NCI-H1417 treated with DMSO at 0.1 percent for 48 hours (cell line): Measurements from ENCODE around the gene PAPOLA.
A peak's percentile ranks its signal among the peaks of the same experiment; 100 is the strongest.

Source experiments
- DNase-seq: peaks from one replicate; lab custom pipeline; 2025; lab: John Stamatoyannopoulos, UW

Gene PAPOLA

DNA sequence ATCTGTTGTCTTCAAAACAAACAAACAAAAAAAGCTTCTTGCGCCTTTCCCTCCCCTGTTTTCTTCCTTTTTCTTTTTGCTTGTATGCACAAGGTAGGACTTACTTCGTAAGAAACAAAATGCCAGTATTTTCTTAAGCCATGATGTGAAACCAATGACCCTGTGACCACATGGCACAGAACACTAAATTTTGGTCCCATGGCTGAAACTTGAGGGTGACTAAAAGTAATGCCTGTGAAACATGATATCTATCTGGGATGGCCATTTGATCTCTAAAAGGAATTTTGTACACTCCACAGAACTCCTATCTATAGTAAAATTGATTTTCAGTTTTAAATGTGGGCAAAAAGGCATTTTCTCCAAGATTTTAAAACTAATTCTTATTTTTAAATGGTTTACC lies 63.6 kb downstream of the PAPOLA start:
- no peak for DNase-seq

DNA sequence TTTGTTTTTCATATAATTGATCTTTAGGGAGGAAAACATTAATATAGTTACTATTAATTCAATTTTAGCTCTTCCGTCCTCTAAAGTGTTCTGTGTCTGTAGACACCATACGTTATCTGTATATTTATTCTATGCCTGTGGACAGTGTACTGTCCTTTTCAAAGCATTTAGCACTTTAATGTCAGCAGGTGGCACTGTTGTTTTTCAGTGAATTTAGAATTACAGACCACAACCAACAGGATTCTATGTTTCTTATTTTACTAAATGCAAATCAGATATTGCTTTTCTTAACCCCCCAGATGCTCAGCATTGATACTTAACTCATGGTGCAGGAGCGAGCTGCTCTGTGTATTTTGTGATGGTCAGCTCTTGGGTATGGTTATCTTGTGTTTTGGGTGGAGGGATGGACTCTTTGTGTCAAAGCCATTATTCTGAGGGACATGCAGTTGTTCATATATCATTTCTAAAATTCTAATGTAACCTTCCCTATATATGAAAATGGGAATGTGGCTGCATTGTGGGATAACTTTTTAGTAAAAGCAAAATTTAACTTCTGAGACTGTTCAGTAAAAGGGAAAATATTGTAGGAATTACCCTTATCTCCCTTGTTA lies 65.2 kb downstream of the PAPOLA start:
- peak; percentile 10 for DNase-seq

DNA sequence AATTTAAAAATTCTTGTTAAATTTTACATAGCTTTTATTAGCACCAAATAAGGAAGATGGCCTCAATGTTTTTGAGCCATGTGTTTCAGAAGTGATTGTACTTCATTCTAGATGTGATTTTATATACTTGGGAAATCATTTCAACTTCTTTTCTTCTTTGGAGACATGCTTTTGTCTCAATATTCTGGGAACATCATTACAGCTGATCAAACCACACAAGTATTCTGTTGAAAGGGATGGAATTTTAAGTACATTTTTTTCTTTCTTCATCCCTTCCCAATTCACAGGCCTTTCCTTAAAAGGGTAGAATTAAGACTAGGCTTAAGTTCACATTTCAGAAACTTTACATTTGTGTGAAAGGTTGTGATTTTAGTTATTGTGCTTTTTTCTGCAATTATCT lies 66.4 kb downstream of the PAPOLA start:
- no peak for DNase-seq

DNA sequence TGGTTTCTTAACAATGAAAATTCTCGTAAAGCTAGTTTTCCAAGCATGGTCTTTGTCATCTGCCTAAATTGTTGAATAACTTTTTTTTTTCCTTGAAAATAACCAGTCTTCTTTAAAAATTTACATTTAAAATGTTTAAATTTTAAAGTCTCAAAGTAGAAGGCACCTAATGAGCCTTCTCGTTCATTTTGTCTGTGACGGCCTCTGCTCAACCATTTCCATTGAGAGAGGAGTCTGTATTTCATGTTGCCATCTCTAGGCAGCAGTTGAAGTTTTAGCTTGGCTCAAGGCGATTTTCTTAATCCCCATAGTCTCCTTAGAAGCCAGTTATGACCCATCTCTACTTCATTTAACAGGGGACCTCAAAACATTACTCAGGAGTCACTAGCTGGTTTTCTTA lies 69.1 kb downstream of the PAPOLA start:
- DNase-seq: no peak

DNA sequence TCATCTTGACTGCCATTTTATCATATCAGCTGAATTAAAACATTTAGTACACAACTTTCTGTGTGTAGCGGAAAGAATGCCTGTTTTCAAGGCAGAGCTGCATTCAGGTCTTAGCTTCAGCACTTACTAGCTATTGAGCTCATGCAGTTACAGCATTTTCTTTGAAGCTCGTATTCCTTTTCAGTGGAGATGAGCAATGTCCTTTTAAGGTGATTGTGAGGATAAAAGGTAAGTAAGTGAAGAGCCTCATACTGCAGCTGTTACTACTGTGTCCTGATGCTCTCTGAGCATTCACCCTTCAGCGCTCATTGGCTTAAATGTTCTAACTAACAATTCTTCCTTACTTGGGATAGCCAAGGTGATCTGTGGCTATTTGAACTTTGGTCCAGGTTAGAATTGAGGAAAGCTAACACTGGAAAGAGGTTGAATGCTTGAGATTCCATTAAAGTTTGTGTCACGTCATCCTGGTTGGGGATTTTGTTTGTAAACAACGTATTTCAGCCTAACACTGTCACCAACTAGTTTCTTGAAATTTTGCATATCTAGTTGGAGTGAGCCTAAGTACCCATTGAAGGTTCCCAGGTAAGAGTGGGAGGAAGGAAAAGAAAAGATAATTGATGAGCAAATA lies 71.4 kb downstream of the PAPOLA start:
- no peak for DNase-seq

DNA sequence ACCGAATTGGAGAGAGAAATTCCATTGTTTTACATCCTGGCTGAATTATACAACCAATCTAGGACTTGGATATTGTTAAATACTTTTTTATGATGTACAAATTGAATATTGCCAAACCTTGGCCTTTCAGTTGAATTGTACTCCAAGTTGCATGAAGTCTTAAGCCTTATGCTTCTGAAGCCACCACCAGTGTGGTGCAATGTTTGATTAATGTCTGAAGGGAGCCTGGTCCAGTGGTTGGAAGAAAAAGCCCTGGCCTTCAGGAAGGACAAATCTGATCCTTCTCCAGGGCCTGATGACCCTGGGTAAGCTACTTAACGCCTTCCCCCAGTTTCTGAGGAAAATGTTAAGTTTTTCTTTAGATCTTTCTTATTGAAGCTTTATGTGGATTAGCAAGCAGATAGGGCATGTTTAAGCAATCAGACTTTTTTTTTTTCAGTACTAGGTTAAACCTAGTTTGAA lies 72.0 kb downstream of the PAPOLA start:
- no peak for DNase-seq

DNA sequence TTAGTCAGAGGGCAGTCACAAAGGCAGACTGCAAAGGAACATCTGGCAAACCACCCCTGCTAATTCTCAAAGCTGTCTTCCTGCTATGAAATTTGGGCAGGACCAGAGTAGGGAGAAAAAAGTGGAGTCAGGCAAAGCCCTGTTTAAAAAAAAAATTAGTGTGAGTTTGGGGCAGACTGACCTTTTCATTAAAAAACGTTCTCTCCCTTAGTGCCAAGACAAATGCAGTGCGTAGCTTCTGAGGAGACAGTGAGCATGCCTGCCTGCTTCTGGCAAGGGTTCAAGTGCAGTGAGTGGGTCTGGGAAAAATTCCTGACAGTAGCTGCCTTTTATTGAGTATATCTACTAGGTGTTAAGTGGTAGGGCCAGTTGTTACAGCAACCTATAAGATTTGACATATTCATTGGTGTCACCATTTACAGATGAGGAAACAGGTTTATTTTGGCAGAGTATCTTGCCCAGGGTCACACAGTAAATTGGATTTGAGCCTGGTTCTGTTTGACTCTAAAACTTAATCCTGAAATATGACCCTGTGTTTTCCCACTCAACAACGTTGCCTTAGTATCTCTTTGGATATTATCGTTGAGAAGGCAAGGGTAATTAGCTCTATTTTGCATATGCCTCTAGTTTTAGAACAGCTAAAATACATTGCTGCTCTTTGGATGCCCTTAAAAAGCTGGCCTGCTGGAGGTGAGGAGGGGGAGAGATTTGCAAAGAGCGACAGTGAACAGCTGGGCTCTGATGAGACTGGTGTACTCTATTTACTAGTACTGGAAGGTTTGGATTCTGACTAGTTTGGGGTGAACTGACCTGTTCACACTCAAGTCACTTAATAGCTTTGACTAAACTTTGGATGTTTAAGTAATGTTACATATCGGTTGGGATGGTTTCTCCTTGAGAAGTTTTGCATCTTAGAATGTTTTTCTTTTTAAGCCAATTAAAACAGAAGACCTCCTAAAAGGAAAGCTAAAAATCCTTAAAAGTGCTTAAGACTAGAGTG lies 72.8 kb downstream of the PAPOLA start:
- DNase-seq: no peak

DNA sequence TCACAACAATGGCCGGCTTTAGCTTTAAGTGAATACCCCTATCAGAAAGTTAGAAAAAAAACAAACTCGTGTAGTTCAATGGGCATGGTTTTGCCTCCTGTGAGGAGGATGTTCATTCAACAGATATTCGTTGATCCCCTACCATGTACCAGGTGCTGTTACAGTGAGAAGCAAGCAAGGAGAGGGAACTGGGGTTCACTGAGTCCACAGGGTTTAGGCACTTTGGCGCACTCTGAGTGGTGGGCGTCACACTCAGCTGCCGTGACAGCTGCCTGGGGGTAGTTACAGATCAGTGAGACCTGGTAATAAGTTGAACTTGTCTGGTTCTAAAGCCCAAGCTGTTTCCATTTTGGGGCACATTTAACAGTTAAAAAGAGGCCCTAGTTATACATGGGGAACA lies 74.2 kb downstream of the PAPOLA start:
- DNase-seq: no peak

DNA sequence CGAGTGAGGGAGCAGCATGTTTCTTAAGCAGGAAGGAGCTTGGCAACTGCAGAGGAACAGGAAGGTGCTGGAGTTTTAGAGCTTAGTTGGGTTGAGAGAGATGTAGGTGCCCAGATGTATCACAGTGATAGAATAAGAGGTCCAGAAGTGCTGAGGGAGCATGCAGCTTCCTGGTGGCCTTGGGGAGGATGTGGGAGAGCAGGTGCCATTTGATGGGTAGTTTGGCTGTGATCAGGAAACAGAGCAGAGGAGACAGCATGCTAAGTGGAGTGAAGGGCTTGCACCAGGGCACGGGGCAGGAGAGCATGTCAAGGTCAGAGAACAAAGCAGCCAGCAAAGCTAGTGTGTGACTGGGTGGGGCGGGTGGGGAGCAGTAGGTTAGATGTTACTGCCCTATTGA lies 74.8 kb downstream of the PAPOLA start:
- no peak for DNase-seq

DNA sequence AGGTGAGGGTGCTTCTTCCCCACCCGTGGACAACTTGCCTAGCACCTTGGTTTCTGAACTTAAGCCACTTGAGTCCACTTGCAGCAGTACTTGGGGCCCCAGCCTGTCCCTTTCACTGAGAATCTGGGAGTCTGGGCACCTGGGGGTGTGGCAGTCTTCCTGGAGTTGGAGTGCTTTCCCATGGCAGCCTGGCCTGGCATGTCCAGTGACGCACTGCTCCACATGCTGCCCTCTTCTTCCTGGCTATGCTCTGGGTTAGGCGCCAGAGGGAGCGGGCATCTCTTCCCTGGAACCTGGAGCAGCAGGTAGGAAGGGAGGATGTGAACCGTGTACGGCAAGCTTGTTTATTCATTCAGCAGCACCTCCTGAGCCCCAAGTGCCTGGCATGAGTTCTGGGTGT lies 76.4 kb downstream of the PAPOLA start:
- DNase-seq: no peak

DNA sequence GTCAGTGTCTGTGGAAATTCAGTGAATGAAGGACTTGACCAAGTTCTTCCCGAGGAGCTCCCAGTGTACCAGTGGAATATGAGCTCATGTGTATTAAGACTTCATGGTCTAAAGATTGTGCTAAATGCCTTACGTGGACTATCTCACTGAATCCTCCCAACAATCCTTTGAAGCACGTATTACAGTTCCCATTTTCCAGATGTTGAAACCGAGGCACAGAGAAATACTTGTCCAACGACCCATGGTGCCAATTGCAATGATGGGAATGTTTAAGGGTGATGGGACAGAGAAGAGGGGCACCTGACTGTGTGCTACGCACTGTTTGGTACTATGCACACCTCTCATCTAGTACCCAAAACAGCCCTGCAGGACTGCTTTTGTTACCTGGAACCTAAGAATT lies 77.2 kb downstream of the PAPOLA start:
- no peak for DNase-seq

DNA sequence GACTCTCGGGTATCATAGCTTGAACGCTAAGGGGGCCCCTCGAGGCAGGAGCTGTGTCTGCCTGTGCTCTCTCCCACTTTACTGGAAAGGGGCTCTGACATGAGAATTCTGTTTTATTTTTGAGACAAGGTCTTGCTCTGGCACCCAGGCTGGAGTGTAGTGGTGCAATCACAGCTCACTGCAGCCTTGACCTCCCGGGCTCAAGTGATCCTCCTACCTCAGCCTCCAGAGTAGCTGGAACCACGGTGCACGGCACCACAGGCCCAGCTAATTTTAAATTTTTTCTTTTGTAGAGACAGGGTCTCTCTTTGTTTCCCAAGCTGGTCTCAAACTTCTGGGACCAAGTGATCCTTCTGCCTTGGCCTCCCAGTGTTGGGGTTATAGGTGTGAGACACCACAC lies 77.7 kb downstream of the PAPOLA start:
- DNase-seq: no peak

DNA sequence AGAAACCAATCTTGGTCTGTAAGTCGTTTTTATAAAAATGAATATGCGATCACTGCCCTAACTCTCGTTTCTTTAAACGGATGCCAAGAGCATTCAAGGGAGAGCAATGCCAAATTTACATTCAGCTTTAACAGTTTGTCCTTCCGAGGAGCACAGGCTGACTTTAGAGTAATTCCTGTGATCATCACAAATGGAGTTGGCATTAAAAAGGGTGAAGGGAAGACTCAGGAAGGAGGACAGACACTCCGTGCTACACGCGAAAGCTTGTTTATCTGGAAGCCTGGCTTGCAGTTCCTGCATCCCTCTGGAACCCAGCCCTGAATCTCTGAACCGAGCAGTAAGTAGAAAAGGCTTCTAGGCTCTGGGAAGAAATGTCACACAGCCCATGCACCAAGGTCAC lies 78.4 kb downstream of the PAPOLA start:
- DNase-seq: no peak

DNA sequence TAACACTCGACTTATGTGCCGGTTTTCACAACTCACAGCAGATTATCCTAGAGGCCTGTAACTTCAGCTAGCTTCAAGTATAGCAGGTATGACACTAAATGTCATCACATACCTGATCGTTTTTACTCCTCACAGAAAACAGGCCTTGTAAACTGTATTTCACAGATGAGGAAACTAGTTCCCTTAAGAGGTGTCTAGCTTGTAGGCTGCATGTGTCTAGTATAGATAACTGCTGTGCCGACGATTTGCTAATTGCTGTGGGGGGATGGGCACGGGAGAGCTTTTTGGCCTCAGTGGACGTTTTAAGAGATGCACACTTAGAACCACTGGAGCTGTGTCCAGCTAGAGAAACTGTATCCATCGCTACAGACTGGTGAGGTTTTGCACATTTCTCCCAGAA lies 78.8 kb downstream of the PAPOLA start:
- no peak for DNase-seq

DNA sequence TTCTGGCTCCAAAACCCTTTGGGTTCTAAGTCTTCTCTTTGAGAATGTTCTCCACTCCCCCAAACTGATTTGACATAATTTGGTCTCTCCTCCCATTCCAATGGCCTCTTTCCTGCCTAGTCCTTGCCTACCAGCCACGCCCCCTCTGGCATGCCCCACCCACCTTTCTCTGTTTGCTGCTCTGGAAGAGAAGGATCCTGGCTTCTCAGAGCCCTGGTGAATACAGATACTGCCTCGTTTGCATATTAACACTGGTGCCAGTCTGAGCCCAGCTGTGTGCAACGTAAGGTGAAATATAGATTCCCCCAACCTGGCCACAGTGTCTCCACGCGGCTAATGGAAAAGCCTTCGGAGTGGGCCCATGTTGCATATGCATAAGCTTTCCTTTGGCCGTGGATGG lies 79.7 kb downstream of the PAPOLA start:
- no peak for DNase-seq

DNA sequence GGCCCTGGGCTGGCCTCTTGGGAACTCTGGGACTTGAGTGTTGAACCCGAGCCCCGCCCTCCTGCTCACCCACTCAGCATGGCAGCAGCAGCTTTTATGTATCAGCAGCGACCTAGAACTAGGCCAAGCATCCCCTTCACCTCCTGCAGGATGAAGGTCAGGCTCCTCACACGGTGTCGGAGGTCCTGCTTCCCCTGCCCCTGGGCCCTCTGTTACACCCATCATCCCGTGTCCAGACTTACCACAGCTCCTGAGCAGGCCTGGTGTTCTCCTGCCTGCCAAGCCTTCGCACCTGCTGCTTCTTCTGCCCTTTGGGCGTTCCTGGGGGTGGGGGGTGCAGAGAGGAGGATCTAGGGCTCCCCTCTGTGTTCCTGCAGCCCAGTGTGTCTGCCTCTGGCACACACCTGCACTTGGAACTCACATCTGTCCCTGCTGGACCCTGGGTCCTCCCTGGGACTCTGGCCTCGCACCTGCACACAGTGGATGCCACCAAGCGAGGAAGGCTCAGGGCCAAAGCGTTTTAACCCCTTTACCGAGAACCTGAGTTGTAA lies 80.3 kb downstream of the PAPOLA start:
- no peak for DNase-seq

DNA sequence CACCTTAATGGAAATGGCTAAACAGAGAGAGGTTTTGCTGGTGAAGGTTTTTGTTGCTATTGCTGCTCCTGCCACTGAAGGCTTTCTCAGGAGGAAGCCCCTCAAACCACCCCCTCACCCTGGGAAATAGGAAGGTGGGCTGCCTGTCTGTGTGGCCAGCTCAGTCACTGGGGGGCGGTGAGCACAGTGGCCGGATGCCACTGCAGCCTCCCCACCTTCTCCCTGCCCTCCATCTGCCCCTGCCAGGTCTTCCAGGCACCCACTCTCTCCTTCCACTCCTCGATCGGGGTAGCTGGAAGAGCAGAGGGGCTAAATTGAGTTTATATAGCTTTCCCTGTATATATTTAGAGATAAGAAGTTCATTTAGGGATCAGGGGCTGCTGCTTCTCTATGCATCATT lies 80.8 kb downstream of the PAPOLA start:
- DNase-seq: no peak

DNA sequence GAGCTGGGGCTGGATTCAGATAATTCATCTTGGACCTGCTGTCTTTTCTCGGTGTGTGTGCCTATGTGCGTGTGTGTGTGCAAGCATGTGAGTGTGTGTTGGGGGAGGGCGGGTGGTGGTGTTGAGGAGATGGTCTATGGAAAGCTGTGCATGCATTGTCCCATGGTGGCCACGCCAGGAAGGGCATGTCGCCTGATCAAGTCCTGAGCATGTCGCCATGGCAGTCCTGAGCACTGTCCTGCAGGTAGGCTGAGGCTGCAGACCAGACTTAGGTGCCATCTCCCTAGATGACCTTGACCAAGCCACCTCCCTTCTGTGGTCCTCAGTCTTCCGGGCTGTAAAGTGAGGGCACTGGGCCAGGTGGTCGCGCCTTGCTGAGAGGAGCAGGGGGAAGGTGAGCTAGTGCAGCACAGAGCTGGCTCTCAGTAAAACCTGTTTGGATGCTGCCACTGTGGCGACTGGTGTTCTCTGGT lies 81.4 kb downstream of the PAPOLA start:
- DNase-seq: no peak

DNA sequence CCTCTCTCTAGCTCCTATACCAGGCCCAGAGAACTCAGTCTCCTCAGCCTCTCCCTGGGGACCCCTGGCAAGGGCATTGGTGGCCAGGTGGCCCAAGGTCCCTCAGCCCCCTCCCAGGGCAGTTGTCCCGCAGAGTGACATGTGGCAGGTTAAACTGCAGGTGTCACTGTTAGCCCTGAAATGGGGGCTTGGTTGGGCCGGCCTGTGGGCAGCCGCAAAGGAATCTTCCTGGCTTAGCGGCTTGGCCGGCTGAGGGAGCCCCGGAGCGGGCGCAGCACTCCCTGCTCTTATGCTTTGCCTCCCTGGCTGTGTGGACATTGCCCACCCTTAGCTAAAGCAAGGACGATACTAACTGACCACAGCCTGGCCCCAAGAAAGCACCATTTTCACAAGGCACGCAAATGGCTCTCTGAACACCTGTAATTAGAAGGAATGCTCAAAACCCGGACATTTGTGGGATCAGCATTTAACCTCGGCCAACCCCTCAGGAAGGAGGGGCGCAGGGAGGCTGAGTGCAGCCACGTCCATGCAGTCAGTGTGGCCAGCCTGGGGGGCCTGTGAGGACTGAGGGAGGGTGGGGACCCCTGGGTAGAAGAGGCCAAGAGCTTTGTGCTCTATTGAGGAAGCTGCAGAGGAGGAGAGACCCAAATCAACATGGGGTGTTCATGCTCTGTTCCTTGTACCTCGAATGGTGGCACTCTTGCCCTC lies 82.2 kb downstream of the PAPOLA start:
- no peak for DNase-seq

DNA sequence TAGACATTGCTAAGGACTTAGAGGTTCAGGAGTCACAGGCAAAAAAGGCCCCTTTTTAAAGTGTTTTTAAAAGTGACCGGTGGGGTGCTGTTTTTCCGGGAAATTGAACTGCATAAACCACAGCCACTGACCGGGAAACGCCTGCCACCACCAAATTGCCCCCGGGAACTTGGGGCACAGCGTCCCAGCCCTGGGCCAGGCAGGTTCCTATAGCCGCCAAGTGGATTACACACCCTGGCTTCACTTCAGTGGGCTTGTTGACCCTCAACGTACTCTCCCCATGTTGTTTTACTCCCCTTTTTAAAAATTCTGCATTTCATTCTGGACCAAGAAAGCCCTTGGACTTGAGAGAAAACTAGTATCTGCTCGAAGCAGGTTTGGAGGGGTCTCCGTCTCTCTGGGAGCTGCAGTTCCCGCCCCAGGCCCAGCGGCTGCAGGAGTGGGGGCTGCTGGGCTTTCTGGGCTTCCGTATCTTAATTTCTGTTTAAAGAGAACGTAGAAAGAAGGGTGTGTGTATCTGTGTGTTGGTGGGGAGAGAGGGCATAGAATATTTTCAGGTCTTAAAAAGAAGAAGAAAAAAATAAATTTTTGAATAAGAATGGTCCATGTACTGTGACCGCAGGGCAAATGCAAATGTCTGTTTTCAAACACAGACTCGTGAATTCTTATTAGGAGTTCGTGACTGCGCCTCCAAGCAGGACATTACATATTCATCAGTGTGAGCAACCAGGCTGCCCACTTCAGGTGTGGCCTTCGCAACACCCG lies 82.9 kb downstream of the PAPOLA start:
- no peak for DNase-seq

DNA sequence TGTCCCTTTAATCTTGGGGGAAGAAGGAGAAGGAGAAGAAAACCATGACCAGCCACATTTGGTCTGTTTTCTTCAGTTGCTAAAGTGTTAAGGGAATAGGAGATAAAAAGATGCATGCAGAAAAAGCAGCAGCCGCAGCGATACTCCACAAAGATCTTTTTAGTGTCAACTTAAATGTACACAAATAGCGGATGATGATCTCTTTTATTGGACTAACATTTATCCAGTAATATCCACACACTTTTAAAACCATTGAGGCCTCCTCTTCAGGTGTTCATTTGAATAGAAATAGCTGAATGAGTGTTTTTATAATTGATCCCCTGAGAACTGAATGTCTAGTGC lies 83.5 kb downstream of the PAPOLA start:
- DNase-seq: no peak
